HepG2 (cell line): Measurements from ENCODE around the gene ARL2. TPM values are rescaled to one million over a fixed set of nuclear protein-coding genes. Genes with fewer than 3 reads are reported as not detected.

Source experiments
- ATAC-seq: fragments of 200-7000 bp; cut with Tn5 transposase; 3 replicates; pipeline ENCODE4 v1.9.1; 2020; ENCODE audit warnings: mild to moderate bottlenecking, moderate library complexity
- BruUV-seq: library from RNA; stranded (reverse); fragments of 400-500 nt; replicated peaks from 2 replicates; lab custom pipeline; 2021; lab: Mats Ljungman, UMichigan
- CTCF ChIA-PET: fragments of 300-600 bp; formaldehyde crosslinking; extraction: SDS; loops from one replicate; lab custom pipeline; 2021; ENCODE audit warnings: low total read pairs, inconsistent platforms, low intra/inter-chr PET ratio; lab: Yijun Ruan, JAX
- POLR2A ChIA-PET: fragments of 350-600 bp; sonication (Branson Sonifier 250); formaldehyde crosslinking; loops from one replicate; lab custom pipeline; 2020; ENCODE audit warnings: antibody characterized with exemption, inconsistent platforms; lab: Yijun Ruan, JAX
- DNase-seq: peaks from one replicate; pipeline ENCODE4 v3.0.0-alpha.2; 2015; ENCODE audit warnings: low spot score
- FAIRE-seq: peaks from 3 replicates; lab custom pipeline; 2011; peaks lifted over from hg19 to GRCh38; lab: Jason Lieb, UNC
- H2AFZ ChIP-seq: one replicate; pipeline ENCODE4 v1.6.1; 2011; ENCODE audit warnings: low read length, inconsistent platforms
- H3K27ac ChIP-seq: fragments of 300-600 bp; 3 replicates; pipeline ENCODE4 v1.8.0; 2011; ENCODE audit warnings: mixed run types, mild to moderate bottlenecking, mixed read lengths, low read length, inconsistent platforms; ENCODE audit not compliant: insufficient read depth; ENCODE audit errors: extremely low read length
- H3K27me3 ChIP-seq, 2 experiments: fragments of 200-600 bp in 1 of 2; 2 replicates in 1 of 2; 3 replicates in 1 of 2; pipeline versions ENCODE4 v1.6.0 to v1.8.0; 2011; ENCODE audit warnings: low read length in 2 of 2, mild to moderate bottlenecking in 2 of 2, moderate library complexity in 2 of 2, inconsistent platforms in 1 of 2; ENCODE audit not compliant: insufficient read depth in 2 of 2, control insufficient read depth in 1 of 2
- H3K36me3 ChIP-seq, 2 experiments: fragments of 200-600 bp in 1 of 2; replicated peaks in 1 of 2; 2 replicates in 1 of 2; 3 replicates in 1 of 2; pipeline versions ENCODE4 v1.5.1 to v1.8.0; 2011; ENCODE audit warnings: low read length in 2 of 2, inconsistent platforms in 1 of 2; ENCODE audit not compliant: insufficient read depth in 2 of 2, control insufficient read depth in 1 of 2
- H3K4me1 ChIP-seq: 2 replicates; pipeline ENCODE4 v1.5.1; 2012; ENCODE audit warnings: low read length, inconsistent platforms; ENCODE audit not compliant: insufficient read depth
- H3K4me2 ChIP-seq: 2 replicates; pipeline ENCODE4 v1.6.0; 2011; ENCODE audit warnings: low read depth, low read length, inconsistent platforms
- H3K4me3 ChIP-seq, 3 experiments: fragments of 200-600 bp in 1 of 3; sonication (generic), shearing (Covaris generic) in 1 of 3; replicated peaks in 1 of 3; 2 replicates each; pipeline ENCODE4 v1.5.1; 2011 to 2016; ENCODE audit warnings: low read length in 3 of 3, inconsistent platforms in 2 of 3, low read depth in 2 of 3, mild to moderate bottlenecking in 2 of 3, control low read depth in 1 of 3, mixed read lengths in 1 of 3; ENCODE audit not compliant: insufficient read depth in 1 of 3
- H3K79me2 ChIP-seq: one replicate; pipeline ENCODE4 v1.6.1; 2011; ENCODE audit warnings: low read length, inconsistent platforms; ENCODE audit not compliant: insufficient read depth
- H3K9ac ChIP-seq: 2 replicates; pipeline ENCODE4 v1.6.0; 2011; ENCODE audit warnings: mild to moderate bottlenecking, low read depth, low read length, inconsistent platforms; ENCODE audit not compliant: insufficient read depth
- H3K9me3 ChIP-seq: 2 replicates; pipeline ENCODE4 v1.5.1; 2012; ENCODE audit warnings: mild to moderate bottlenecking, low read length
- H4K20me1 ChIP-seq: 2 replicates; pipeline ENCODE4 v1.6.0; 2011; ENCODE audit warnings: inconsistent platforms, mild to moderate bottlenecking, low read length, moderate library complexity; ENCODE audit not compliant: insufficient read depth
- ESRRA ChIP-seq: sonication (generic); formaldehyde crosslinking; IDR thresholded peaks from 2 replicates; pipeline ENCODE4 v1.5.1; 2020; ENCODE audit warnings: mild to moderate bottlenecking, low read depth, missing genetic modification reagents
- KDM6A ChIP-seq: IDR thresholded peaks from 2 replicates; pipeline ENCODE4 v1.6.1; 2016; ENCODE audit warnings: low read depth
- SSRP1 ChIP-seq: IDR thresholded peaks from 2 replicates; pipeline ENCODE4 v1.6.1; 2016; ENCODE audit warnings: control low read depth
- TBP ChIP-seq: sonication (generic); formaldehyde crosslinking; IDR thresholded peaks from 2 replicates; pipeline ENCODE4 v1.5.0; 2020; ENCODE audit warnings: missing genetic modification reagents
- TBX3 ChIP-seq: fragments of 450-650 bp; IDR thresholded peaks from 2 replicates; pipeline ENCODE4 v1.6.1; 2017; ENCODE audit warnings: antibody characterized with exemption, mild to moderate bottlenecking, inconsistent platforms, borderline replicate concordance
- U2AF2 ChIP-seq: fragments of 200-400 bp; formaldehyde crosslinking; IDR thresholded peaks from 2 replicates; pipeline ENCODE4 v1.6.1; 2017; ENCODE audit warnings: low read depth, mild to moderate bottlenecking, low read length
- ZNF501 ChIP-seq: sonication (generic); formaldehyde crosslinking; IDR thresholded peaks from 2 replicates; pipeline ENCODE4 v1.5.1; 2020; ENCODE audit warnings: mild to moderate bottlenecking, moderate library complexity, missing genetic modification reagents
- WGBS: methylation state at CpG from one replicate; pipeline ENCODE4 v1.1.6; 2017; ENCODE audit warnings: low lambda C conversion rate; 5-methylcytosine and 5-hydroxymethylcytosine counted together
- in situ Hi-C: cut with HindIII; loops from 2 replicates; pipeline ENCODE4 v1.10.0; 2017; ENCODE audit warnings: low pct_unique_long_range_greater_than_20kb; ENCODE audit not compliant: extremely low pct_ligation_motif_present
- intact Hi-C: fragments of 100-400 bp; cut with micrococcal nuclease; formaldehyde crosslinking; loops from one replicate; pipeline ENCODE4 v1.10.0; 2022; ENCODE audit not compliant: unreplicated experiment
- polyA plus RNA-seq, 8 experiments: library from polyadenylated mRNA; depleted of rRNA in 3 of 8; stranded (reverse) in 7 of 8; unstranded in 1 of 8; fragments of >200 nt; fragmentation: Illumina TruSeq in 4 of 8; extraction: Trizol in 4 of 8; gene quantifications; 2 replicates each; pipeline versions ENCODE4 v1.2.1 to v1.2.3, GENCODE V29; 2011 to 2016; ENCODE audit warnings: low read depth in 4 of 8, missing spikeins in 1 of 8, mixed read lengths in 1 of 8; ENCODE audit not compliant: insufficient read depth in 1 of 8
- total RNA-seq, 5 experiments: library from RNA; depleted of rRNA; stranded (reverse); fragments of >200 nt; fragmentation: Illumina TruSeq; extraction: Trizol; gene quantifications; 2 replicates each; pipeline ENCODE4 v1.2.3, GENCODE V29; 2016; ENCODE audit warnings: low read depth in 1 of 5
- TF ChIP-seq, protein P1 (sequence below): sonication (generic); formaldehyde crosslinking; IDR thresholded peaks from 2 replicates; pipeline ENCODE4 v1.5.1; 2020; ENCODE audit warnings: mild to moderate bottlenecking, missing genetic modification reagents, borderline replicate concordance
- TF ChIP-seq, protein P2 (sequence below): sonication (generic); formaldehyde crosslinking; IDR thresholded peaks from 2 replicates; pipeline ENCODE4 v1.5.0; 2020; ENCODE audit warnings: missing genetic modification reagents
- TF ChIP-seq, protein P3 (sequence below): IDR thresholded peaks from 2 replicates; pipeline ENCODE4 v1.6.1; 2016
- TF ChIP-seq, protein P4 (sequence below): sonication (generic); formaldehyde crosslinking; IDR thresholded peaks from 2 replicates; pipeline ENCODE4 v1.9.0; 2022; ENCODE audit warnings: missing genetic modification reagents, mild to moderate bottlenecking, borderline replicate concordance
- TF ChIP-seq, protein P5 (sequence below): sonication (generic); formaldehyde crosslinking; IDR thresholded peaks from 2 replicates; pipeline ENCODE4 v1.5.0; 2020; ENCODE audit warnings: mild to moderate bottlenecking, missing genetic modification reagents
- TF ChIP-seq, protein P6 (sequence below): sonication (generic); formaldehyde crosslinking; IDR thresholded peaks from 2 replicates; pipeline ENCODE4 v1.4.0; 2020; ENCODE audit warnings: missing genetic modification reagents, borderline replicate concordance
- TF ChIP-seq, protein P7 (sequence below): sonication (generic); formaldehyde crosslinking; IDR thresholded peaks from 2 replicates; pipeline ENCODE4 v1.5.0; 2020; ENCODE audit warnings: missing genetic modification reagents

The ARL2 gene
- total and polyA plus RNA-seq, 2 of the 13 experiments (the other 11 are each of a cell fraction or from before 2014, with no cell fraction given), result 82.9 to 84.4 TPM

DNA sequence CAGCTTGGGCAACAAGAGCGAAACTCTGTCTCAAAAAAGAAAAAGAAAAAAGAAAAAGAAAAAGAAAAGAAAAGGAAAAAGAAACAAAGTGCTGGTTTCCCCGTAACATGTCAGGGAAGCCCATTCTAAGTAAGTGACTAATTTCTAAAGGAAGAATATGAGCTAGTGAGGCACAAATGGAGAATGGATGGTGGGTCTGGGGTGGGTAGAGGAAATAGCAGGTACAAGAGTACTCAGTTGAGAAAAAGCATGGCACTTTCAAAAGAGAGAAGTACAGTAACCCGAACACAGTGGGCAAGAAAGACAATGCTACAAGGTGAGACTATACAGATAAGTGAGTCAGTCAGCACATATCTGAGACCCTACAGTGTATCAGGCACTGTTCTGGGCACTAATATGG is 46.6 kb upstream of the ARL2 start:
- no peak overlapping the region for H3K9ac ChIP-seq
- CTCF ChIA-PET, result no interaction called here
- H3K27me3 ChIP-seq, result peaks cover 0 to 3% of the 10 kb centered on the region in 2 experiments; a peak in 2 of 5 replicates
- H3K4me1 ChIP-seq, result no peaks in the 10 kb centered on the region
- ATAC-seq, result no peak
- H3K79me2 ChIP-seq, result no peaks in the 10 kb centered on the region
- H3K4me2 ChIP-seq, result no peak overlapping the region
- WGBS, result 54% methylated on average over 3 of the region's 3 CpGs
- intact Hi-C loops (no loop called here), in situ Hi-C loops (no loop called here)
- no peaks in the 10 kb centered on the region for H4K20me1 ChIP-seq
- POLR2A ChIA-PET, result no interaction called here
- H3K4me3 ChIP-seq, result no peak overlapping the region
- no peak overlapping the region for H2AFZ ChIP-seq
- no peaks in the 10 kb centered on the region for H3K36me3 ChIP-seq
- DNase-seq, result no peak
- no peak for FAIRE-seq
- no peaks in the 10 kb centered on the region for H3K9me3 ChIP-seq
- H3K27ac ChIP-seq, result no peak overlapping the region
- no TSS peak for BruUV-seq
- TF ChIP-seq U2AF2 (no peak), ESRRA (no peak), TBP (no peak), ZNF501 (CRISPR knock-in tag) (no peak), KDM6A (CRISPR knock-in tag) (no peak), SSRP1 (CRISPR knock-in tag) (no peak), TBX3 (no peak)
- TF ChIP-seq, protein P1, sequence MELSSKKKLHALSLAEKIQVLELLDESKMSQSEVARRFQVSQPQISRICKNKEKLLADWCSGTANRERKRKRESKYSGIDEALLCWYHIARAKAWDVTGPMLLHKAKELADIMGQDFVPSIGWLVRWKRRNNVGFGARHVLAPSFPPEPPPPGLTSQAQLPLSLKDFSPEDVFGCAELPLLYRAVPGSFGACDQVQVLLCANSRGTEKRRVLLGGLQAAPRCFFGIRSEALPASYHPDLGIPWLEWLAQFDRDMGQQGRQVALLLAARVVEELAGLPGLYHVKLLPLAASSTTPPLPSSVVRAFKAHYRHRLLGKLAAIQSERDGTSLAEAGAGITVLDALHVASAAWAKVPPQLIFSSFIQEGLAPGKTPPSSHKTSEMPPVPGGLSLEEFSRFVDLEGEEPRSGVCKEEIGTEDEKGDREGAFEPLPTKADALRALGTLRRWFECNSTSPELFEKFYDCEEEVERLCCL (CRISPR knock-in tag), result no peak
- TF ChIP-seq, protein P2, sequence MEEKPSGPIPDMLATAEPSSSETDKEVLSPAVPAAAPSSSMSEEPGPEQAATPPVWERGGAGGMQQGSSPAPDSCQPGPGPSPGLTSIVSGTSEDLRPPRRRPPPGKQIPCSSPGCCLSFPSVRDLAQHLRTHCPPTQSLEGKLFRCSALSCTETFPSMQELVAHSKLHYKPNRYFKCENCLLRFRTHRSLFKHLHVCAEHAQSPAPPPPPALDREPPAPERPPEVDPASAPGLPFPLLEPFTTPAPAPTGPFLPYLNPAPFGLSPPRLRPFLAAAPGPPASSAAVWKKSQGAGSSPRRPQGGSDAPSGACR (CRISPR knock-in tag), result no peak
- TF ChIP-seq, protein P3, sequence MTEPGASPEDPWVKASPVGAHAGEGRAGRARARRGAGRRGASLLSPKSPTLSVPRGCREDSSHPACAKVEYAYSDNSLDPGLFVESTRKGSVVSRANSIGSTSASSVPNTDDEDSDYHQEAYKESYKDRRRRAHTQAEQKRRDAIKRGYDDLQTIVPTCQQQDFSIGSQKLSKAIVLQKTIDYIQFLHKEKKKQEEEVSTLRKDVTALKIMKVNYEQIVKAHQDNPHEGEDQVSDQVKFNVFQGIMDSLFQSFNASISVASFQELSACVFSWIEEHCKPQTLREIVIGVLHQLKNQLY, result no peak
- TF ChIP-seq, protein P4, sequence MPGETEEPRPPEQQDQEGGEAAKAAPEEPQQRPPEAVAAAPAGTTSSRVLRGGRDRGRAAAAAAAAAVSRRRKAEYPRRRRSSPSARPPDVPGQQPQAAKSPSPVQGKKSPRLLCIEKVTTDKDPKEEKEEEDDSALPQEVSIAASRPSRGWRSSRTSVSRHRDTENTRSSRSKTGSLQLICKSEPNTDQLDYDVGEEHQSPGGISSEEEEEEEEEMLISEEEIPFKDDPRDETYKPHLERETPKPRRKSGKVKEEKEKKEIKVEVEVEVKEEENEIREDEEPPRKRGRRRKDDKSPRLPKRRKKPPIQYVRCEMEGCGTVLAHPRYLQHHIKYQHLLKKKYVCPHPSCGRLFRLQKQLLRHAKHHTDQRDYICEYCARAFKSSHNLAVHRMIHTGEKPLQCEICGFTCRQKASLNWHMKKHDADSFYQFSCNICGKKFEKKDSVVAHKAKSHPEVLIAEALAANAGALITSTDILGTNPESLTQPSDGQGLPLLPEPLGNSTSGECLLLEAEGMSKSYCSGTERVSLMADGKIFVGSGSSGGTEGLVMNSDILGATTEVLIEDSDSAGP, result no peak
- TF ChIP-seq, protein P5, sequence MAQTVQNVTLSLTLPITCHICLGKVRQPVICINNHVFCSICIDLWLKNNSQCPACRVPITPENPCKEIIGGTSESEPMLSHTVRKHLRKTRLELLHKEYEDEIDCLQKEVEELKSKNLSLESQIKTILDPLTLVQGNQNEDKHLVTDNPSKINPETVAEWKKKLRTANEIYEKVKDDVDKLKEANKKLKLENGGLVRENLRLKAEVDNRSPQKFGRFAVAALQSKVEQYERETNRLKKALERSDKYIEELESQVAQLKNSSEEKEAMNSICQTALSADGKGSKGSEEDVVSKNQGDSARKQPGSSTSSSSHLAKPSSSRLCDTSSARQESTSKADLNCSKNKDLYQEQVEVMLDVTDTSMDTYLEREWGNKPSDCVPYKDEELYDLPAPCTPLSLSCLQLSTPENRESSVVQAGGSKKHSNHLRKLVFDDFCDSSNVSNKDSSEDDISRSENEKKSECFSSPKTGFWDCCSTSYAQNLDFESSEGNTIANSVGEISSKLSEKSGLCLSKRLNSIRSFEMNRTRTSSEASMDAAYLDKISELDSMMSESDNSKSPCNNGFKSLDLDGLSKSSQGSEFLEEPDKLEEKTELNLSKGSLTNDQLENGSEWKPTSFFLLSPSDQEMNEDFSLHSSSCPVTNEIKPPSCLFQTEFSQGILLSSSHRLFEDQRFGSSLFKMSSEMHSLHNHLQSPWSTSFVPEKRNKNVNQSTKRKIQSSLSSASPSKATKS (CRISPR knock-in tag), result no peak
- TF ChIP-seq, protein P6, sequence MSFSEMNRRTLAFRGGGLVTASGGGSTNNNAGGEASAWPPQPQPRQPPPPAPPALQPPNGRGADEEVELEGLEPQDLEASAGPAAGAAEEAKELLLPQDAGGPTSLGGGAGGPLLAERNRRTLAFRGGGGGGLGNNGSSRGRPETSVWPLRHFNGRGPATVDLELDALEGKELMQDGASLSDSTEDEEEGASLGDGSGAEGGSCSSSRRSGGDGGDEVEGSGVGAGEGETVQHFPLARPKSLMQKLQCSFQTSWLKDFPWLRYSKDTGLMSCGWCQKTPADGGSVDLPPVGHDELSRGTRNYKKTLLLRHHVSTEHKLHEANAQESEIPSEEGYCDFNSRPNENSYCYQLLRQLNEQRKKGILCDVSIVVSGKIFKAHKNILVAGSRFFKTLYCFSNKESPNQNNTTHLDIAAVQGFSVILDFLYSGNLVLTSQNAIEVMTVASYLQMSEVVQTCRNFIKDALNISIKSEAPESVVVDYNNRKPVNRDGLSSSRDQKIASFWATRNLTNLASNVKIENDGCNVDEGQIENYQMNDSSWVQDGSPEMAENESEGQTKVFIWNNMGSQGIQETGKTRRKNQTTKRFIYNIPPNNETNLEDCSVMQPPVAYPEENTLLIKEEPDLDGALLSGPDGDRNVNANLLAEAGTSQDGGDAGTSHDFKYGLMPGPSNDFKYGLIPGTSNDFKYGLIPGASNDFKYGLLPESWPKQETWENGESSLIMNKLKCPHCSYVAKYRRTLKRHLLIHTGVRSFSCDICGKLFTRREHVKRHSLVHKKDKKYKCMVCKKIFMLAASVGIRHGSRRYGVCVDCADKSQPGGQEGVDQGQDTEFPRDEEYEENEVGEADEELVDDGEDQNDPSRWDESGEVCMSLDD (CRISPR knock-in tag), result no peak
- TF ChIP-seq, protein P7, sequence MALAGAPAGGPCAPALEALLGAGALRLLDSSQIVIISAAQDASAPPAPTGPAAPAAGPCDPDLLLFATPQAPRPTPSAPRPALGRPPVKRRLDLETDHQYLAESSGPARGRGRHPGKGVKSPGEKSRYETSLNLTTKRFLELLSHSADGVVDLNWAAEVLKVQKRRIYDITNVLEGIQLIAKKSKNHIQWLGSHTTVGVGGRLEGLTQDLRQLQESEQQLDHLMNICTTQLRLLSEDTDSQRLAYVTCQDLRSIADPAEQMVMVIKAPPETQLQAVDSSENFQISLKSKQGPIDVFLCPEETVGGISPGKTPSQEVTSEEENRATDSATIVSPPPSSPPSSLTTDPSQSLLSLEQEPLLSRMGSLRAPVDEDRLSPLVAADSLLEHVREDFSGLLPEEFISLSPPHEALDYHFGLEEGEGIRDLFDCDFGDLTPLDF (CRISPR knock-in tag), result no peak
